CD4-positive, alpha-beta T cell (primary cell): Measurements from ENCODE around the gene RNF144A. TPM values are rescaled to one million over a fixed set of nuclear protein-coding genes. Genes with fewer than 3 reads are reported as not detected.

Experiments
- ATAC-seq: fragments of 200-7000 bp; cut with Tn5 transposase; one replicate; pipeline ENCODE4 v1.10.0; 2022; ENCODE audit warnings: mild to moderate bottlenecking; ENCODE audit not compliant: poor library complexity
- CTCF ChIA-PET: fragments of 350-600 bp; sonication (Branson Sonifier 250); formaldehyde crosslinking; loops from one replicate; lab custom pipeline; 2021; ENCODE audit warnings: antibody characterized with exemption, inconsistent platforms; lab: Charles Lee
- POLR2A ChIA-PET: fragments of 350-600 bp; sonication (Branson Sonifier 250); formaldehyde crosslinking; loops from one replicate; lab custom pipeline; 2021; ENCODE audit warnings: antibody characterized with exemption, inconsistent platforms; lab: Charles Lee
- DNase-seq, 14 experiments: peaks; one replicate each; pipeline ENCODE4 v3.0.0-alpha.2; 2013 to 2020; ENCODE audit warnings: mixed read lengths in 2 of 14
- H3K27ac ChIP-seq, 2 donors: one replicate each; pipeline versions ENCODE4 v1.5.1 to v1.7.0; 2013; ENCODE audit warnings: low read length in 2 of 2, low read depth in 1 of 2, mild to moderate bottlenecking in 1 of 2
- H3K27me3 ChIP-seq, 2 experiments: 1 replicate in 1 of 2; 2 replicates in 1 of 2; pipeline versions ENCODE4 v1.6.1 to v1.7.0; 2013; ENCODE audit warnings: low read length in 2 of 2, control low read depth in 1 of 2, mild to moderate bottlenecking in 1 of 2, moderate library complexity in 1 of 2; ENCODE audit not compliant: insufficient read depth in 2 of 2, control insufficient read depth in 1 of 2
- H3K36me3 ChIP-seq: one replicate; pipeline ENCODE4 v1.6.1; 2013; ENCODE audit warnings: low read length, control low read depth; ENCODE audit not compliant: insufficient read depth
- H3K4me1 ChIP-seq: one replicate; pipeline ENCODE4 v1.6.1; 2013; ENCODE audit warnings: low read length, control low read depth; ENCODE audit not compliant: insufficient read depth
- H3K4me3 ChIP-seq: one replicate; pipeline ENCODE4 v1.5.1; 2013; ENCODE audit warnings: mild to moderate bottlenecking, low read length, moderate library complexity
- H3K9me3 ChIP-seq, 2 experiments: 1 replicate in 1 of 2; 2 replicates in 1 of 2; pipeline versions ENCODE4 v1.6.1 to v1.7.0; 2013; ENCODE audit warnings: low read length in 2 of 2, mild to moderate bottlenecking in 2 of 2, control low read depth in 1 of 2, moderate library complexity in 1 of 2; ENCODE audit not compliant: control insufficient read depth in 1 of 2, insufficient read depth in 1 of 2
- H3K27ac Mint-ChIP-seq: one replicate; pipeline ENCODE4 v1.8.0; 2020; ENCODE audit warnings: mixed read lengths
- H3K27me3 Mint-ChIP-seq: one replicate; pipeline ENCODE4 v1.8.0; 2021; ENCODE audit warnings: mixed read lengths
- H3K36me3 Mint-ChIP-seq: one replicate; pipeline ENCODE4 v1.8.0; 2021; ENCODE audit warnings: low read depth, mixed read lengths
- H3K4me1 Mint-ChIP-seq: one replicate; pipeline ENCODE4 v1.8.0; 2021; ENCODE audit warnings: low read depth, mixed read lengths
- H3K4me3 Mint-ChIP-seq: one replicate; pipeline ENCODE4 v1.8.0; 2020; ENCODE audit warnings: mild to moderate bottlenecking, mixed read lengths
- H3K9me3 Mint-ChIP-seq: one replicate; pipeline ENCODE4 v1.8.0; 2020; ENCODE audit warnings: mixed read lengths
- intact Hi-C, 2 experiments: fragments of 100-400 bp; cut with DNase I in 1 of 2; cut with micrococcal nuclease in 1 of 2; formaldehyde crosslinking; loops; one replicate each; pipeline versions ENCODE4 v1.15.1 to v1.9.0; 2023 to 2025; cut with DNase I, micrococcal nuclease
- total RNA-seq, 174 experiments: library from RNA in 2 of 174; stranded (reverse) in 2 of 174; gene quantifications; one replicate each; pipeline ENCODE4 v1.2.3 and lab custom pipeline; 2021 to 2026
- TF ChIP-seq, protein P1 (sequence below): fragments of 200-600 bp; IDR thresholded peaks from one replicate; pipeline ENCODE4 v1.8.0; 2022; ENCODE audit warnings: antibody characterized with exemption, mild to moderate bottlenecking

Gene RNF144A
- total RNA-seq, 2 experiments from 2014 or later = 39.0 to 40.1 TPM

DNA sequence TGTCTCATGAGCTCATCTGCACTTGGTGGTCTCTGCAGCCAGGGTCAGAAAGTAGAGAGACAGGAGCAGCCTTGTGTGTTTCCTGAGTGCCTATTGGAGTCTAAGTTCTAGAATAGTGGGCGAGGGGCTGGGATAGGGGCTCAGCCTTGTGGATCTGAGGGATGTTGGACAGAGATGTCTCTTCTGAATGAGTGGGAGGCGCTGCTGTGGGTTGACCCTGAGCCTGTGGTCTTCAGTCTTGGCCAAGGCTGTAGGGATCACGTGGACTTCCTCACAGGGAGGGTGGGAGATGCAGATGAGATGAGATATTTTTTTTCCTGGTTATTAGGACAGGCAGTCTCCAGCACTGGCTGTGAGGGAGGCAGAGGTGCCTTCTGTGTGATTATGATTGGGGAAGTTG lies 61.8 kb downstream of the RNF144A start:
- H3K27ac Mint-ChIP-seq = no peak overlapping the region
- TF ChIP-seq, protein P1, sequence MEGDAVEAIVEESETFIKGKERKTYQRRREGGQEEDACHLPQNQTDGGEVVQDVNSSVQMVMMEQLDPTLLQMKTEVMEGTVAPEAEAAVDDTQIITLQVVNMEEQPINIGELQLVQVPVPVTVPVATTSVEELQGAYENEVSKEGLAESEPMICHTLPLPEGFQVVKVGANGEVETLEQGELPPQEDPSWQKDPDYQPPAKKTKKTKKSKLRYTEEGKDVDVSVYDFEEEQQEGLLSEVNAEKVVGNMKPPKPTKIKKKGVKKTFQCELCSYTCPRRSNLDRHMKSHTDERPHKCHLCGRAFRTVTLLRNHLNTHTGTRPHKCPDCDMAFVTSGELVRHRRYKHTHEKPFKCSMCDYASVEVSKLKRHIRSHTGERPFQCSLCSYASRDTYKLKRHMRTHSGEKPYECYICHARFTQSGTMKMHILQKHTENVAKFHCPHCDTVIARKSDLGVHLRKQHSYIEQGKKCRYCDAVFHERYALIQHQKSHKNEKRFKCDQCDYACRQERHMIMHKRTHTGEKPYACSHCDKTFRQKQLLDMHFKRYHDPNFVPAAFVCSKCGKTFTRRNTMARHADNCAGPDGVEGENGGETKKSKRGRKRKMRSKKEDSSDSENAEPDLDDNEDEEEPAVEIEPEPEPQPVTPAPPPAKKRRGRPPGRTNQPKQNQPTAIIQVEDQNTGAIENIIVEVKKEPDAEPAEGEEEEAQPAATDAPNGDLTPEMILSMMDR = no peak
- H3K36me3 Mint-ChIP-seq = peaks cover 66% of the 10 kb centered on the region
- intact Hi-C loops = no loop called here
- CTCF ChIA-PET = no interaction called here
- POLR2A ChIA-PET = no interaction called here
- no peaks in the 10 kb centered on the region for H3K9me3 Mint-ChIP-seq
- Histone ChIP-seq H3K27ac (no peak overlapping the region), H3K27me3 (no peaks in the 10 kb centered on the region), H3K9me3 (peaks cover 0 to 9% of the 10 kb centered on the region in 2 experiments), H3K4me3 (no peak overlapping the region), H3K36me3 (peaks cover 13% of the 10 kb centered on the region), H3K4me1 (no peaks in the 10 kb centered on the region)
- H3K4me3 Mint-ChIP-seq = no peak overlapping the region
- DNase-seq (no peak), ATAC-seq (no peak)
- peaks cover 53% of the 10 kb centered on the region for H3K4me1 Mint-ChIP-seq
- H3K27me3 Mint-ChIP-seq = no peaks in the 10 kb centered on the region

DNA sequence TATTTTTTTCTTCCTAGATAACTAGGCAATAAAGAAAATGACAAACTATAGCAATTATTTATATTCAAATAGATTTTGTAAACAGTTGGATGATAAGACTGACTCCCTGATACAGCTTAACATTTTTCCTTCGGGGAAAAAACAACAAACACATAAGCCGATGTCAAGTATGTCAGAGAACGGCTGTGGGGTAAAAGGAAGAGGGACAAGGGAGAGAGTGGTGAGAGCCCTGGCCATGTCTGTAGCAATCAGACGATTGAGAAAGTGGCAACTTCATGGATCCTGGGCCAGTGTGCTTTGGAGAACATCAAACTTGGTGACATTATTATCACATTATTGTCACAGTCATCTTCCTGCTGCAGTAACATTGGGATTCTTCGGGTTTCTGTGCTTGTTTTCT lies 65.2 kb downstream of the RNF144A start:
- TF ChIP-seq, protein P1 = no peak
- DNase-seq (no peak), ATAC-seq (no peak)
- Histone ChIP-seq H3K9me3 (peaks cover 0 to 9% of the 10 kb centered on the region in 2 experiments), H3K4me1 (peaks cover 6% of the 10 kb centered on the region), H3K36me3 (peaks cover 12% of the 10 kb centered on the region), H3K27ac (no peak overlapping the region), H3K27me3 (no peaks in the 10 kb centered on the region), H3K4me3 (no peak overlapping the region)
- Mint-ChIP-seq H3K27me3 (no peaks in the 10 kb centered on the region), H3K9me3 (no peaks in the 10 kb centered on the region), H3K4me1 (peaks cover 76% of the 10 kb centered on the region), H3K27ac (no peak overlapping the region), H3K36me3 (peaks cover 79% of the 10 kb centered on the region), H3K4me3 (no peak overlapping the region)
- ChIA-PET POLR2A (no interaction called here), CTCF (no interaction called here)
- intact Hi-C loops = no loop called here

DNA sequence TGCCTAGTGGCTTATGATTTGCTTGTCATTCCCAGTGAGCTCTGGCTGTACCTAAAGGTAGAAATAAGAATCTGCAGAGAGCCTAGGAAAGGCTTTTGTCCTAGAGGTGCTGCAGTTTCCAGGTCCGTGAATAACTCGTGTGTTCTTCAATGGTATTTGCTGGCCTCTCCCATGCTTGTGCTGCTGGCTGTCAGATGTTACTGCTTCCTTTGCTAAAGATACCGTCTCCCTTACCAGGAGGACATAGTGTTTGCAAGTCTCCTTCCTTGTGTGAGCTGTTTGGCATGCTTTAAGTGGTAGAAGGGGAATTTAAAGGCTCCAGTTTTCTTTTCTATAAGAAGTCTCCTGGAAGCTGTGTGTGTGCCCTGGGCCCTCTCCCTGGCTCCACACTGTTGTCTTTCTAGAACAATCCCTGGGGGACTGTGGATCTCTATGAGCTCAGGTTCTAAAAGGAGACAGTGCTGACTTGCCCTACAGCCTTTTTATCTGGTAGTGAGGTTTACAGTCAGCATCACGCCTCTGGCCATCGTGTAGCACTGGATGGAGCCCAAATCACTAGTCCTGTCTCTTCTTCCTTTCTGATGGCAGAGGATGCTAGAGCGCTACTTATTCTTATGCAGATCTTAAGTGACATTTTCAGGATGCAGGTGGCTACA lies 65.8 kb downstream of the RNF144A start:
- Histone ChIP-seq H3K27ac (no peak overlapping the region), H3K4me1 (peaks cover 6% of the 10 kb centered on the region), H3K4me3 (no peak overlapping the region), H3K9me3 (peaks cover 0 to 9% of the 10 kb centered on the region in 2 experiments), H3K27me3 (no peaks in the 10 kb centered on the region), H3K36me3 (peaks cover 12% of the 10 kb centered on the region)
- H3K9me3 Mint-ChIP-seq = no peaks in the 10 kb centered on the region
- ChIA-PET CTCF (no interaction called here), POLR2A (no interaction called here)
- peaks cover 80% of the 10 kb centered on the region for H3K4me1 Mint-ChIP-seq
- ATAC-seq (no peak), DNase-seq (no peak)
- H3K27me3 Mint-ChIP-seq = no peaks in the 10 kb centered on the region
- no peak overlapping the region for H3K27ac Mint-ChIP-seq
- H3K4me3 Mint-ChIP-seq = no peak overlapping the region
- intact Hi-C loops = no loop called here
- TF ChIP-seq, protein P1 = no peak
- peaks cover 77% of the 10 kb centered on the region for H3K36me3 Mint-ChIP-seq
